ENCODE measurements around the gene PSG3. TPM values are rescaled to one million over a fixed set of nuclear protein-coding genes. Genes with fewer than 3 reads are reported as not detected.
"Not testable (repeated sequence)": the region's sequence is repeated elsewhere in the genome, so short reads cannot be mapped to it uniquely, and the experiment has no call there.

The PSG3 gene
- total RNA-seq, 4 donors from 2014 or later, result not detected

DNA sequence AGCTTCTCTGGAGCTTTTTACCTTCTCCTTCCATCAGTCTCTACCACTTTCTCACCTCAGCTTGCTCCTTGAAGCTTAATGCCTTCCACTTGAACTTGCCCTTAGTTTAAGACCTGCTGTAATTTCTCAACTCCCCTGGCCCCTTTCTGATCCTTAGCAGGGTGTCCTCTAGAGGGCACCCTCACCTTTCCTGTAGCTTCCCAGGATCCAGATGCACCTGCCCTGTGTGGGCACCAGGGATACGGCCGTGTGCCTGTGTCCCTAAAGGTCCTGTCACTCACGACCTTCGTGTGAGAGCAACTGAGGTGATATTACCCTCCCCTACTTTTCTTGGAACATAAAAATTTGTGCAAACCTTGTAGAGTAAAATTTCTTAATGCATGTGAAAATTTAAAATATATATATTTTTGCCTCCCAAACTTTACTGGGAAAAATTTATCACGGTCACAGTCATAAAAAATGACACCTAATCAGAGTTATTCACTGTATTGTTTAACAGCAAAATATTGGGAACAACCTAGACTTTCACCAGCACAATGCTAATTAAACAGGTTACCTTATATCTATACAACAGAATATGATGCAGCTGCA is 46.4 kb downstream of the PSG3 start:
- TF ChIP-seq, protein P1, sequence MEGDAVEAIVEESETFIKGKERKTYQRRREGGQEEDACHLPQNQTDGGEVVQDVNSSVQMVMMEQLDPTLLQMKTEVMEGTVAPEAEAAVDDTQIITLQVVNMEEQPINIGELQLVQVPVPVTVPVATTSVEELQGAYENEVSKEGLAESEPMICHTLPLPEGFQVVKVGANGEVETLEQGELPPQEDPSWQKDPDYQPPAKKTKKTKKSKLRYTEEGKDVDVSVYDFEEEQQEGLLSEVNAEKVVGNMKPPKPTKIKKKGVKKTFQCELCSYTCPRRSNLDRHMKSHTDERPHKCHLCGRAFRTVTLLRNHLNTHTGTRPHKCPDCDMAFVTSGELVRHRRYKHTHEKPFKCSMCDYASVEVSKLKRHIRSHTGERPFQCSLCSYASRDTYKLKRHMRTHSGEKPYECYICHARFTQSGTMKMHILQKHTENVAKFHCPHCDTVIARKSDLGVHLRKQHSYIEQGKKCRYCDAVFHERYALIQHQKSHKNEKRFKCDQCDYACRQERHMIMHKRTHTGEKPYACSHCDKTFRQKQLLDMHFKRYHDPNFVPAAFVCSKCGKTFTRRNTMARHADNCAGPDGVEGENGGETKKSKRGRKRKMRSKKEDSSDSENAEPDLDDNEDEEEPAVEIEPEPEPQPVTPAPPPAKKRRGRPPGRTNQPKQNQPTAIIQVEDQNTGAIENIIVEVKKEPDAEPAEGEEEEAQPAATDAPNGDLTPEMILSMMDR (IDR thresholded peaks at IDR 0.05), result no peak
- TF ChIP-seq POLR2A (IDR thresholded peaks at IDR 0.05), result no peak
- DNase-seq (ENCODE audit: low spot score in 2 of 2), result no peak
- WGBS, 2 donors, result 23 to 28% methylated on average over 5 of the region's 5 CpGs

DNA sequence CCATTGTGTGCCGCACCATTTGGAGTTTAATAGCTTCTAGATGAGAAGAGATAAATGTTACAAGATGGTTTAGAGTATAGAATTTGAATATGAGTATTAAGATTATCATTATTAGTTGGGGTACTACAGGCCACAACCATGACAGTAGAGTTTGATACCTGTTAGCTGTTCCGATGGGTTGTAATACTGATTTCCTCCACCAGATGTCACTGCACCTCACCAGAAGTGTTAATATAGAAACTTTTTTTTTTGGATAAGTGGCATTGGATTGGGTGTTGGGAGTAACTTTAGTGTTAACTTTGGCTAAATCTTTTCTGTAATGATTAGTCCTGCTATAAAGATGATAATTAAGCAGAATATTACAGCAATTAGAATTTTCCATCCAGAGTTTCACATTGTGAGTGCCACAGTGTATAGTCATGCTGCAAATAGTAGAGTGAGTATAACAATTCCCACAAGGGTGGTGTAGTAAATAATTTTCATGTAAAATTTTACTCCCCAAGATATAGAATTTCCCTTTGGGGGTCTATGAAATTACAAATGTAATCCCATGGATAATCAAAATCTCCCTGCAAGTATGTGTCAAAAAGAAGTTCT is 56.3 kb downstream of the PSG3 start:
- WGBS, 2 donors, result 89 to 94% methylated on average over 2 of the region's 2 CpGs
- no peak overlapping the region for H3K4me3 ChIP-seq (ENCODE audit: low read depth, poor library complexity, severe bottlenecking)
- intact Hi-C loops (cut with DNase I; ENCODE audit: low total_unique reads), result no loop called here
- TF ChIP-seq, protein P1 (IDR thresholded peaks at IDR 0.05), result no peak
- no peak for TF ChIP-seq POLR2A (IDR thresholded peaks at IDR 0.05)
- no peak for DNase-seq (ENCODE audit: low spot score in 2 of 2)

More for the DNA sequence above, 46.4 kb downstream of the PSG3 start:
- intact Hi-C loops (cut with DNase I; ENCODE audit: low total_unique reads), result no loop called here
- no peak overlapping the region for H3K4me3 ChIP-seq (ENCODE audit: low read depth, poor library complexity, severe bottlenecking)

DNA sequence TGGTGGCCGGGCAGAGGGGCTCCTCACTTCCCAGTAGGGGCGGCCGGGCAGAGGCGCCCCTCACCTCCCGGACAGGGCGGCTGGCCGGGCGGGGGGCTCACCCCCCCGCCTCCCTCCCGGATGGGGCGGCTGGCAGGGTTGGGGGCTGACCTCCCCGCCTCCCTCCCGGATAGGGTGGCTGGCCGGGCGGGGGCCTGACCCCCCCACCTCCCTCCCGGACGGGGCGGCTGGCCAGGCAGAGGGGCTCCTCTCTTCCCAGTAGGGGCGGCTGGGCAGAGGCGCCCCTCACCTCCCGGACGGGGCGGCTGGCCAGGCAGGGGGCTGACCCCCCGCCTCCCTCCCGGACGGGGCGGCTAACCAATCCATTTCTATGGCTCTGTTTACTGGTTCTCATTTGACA is 64.0 kb downstream of the PSG3 start:
- intact Hi-C loops (cut with DNase I; ENCODE audit: low total_unique reads); H3K4me3 ChIP-seq (ENCODE audit: low read depth, poor library complexity, severe bottlenecking); DNase-seq (ENCODE audit: low spot score in 2 of 2): not testable (repeated sequence)
- 95 to 97% methylated on average over 8 to 23 of the region's 27 CpGs for WGBS, 2 donors

DNA sequence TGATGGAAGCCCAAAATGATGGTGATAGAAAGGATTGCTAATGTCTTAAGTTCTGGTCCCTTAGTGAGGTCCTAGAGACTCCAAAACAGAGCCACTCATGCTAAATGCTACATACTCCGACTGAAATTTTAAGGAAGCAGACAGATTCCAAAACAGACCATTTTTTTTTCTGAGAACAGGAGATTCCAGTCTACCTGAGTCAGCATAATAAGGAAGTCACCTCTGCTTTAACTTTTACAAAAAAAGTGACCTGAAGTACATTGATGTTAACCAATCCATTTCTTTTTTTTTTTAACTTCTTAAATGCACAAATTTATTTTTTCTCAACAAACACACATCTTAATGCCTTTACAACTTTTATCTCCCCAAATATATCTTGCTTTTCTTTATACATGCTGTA is 65.7 kb downstream of the PSG3 start:
- intact Hi-C loops (cut with DNase I; ENCODE audit: low total_unique reads); H3K4me3 ChIP-seq (ENCODE audit: low read depth, poor library complexity, severe bottlenecking); DNase-seq (ENCODE audit: low spot score in 2 of 2): not testable (repeated sequence)
- WGBS, 2 donors, result 55 to 81% methylated on average over 1 of the region's 1 CpG

Other genes starting within 250 kb of the PSG3 start
- 1 to 10 TPM; 1.2 to 4.6 (median 2.7) TPM for gene CEACAM1, start 212.0 kb downstream of the PSG3 start, total RNA-seq
- gene CEACAM8, start 145.6 kb downstream of the PSG3 start, total RNA-seq, result not detected
- gene PSG8, start 25.2 kb upstream of the PSG3 start, total RNA-seq, result not detected
- gene PSG1, start 139.2 kb upstream of the PSG3 start, total RNA-seq, result not detected
- gene PSG6, start 177.4 kb upstream of the PSG3 start, total RNA-seq, result 1 to 10 TPM in 1 of 4 donors, not detected in 3; 1.9 TPM
- 1 to 10 TPM in 2 of 4 donors, under 1 TPM in 2; 0.25 to 7.4 (median 1.8) TPM for gene PSG7, start 196.7 kb upstream of the PSG3 start, total RNA-seq